GM19099 (cell line): ENCODE measurements around the gene MAEL.

Experiments used
- POLR2A ChIP-seq: IDR thresholded peaks from 3 replicates; pipeline ENCODE4 v1.6.1; 2011; ENCODE audit warnings: low read depth; ENCODE audit not compliant: insufficient read length; ENCODE audit errors: extremely low read depth

MAEL gene

DNA sequence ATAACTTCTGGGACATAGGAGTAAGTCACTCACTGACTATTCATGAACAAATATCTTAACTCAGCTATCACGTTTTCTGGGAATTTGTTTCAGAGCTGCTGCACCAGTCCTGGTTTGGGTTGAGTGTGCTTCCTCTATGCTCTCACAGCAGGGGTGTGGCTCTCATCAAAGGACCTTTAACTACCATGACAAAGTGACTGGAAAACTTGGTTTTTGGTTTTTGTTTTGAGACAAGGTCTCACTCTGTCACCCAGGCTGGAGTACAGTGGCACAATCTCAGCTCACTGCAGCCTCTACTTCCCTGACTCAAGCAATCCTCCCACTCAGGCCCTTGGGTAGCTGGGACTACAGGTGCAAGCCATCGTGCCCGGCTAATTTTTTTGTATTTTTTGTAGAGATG lies 17.8 kb upstream of the MAEL start:
- TF ChIP-seq POLR2A: no peak

DNA sequence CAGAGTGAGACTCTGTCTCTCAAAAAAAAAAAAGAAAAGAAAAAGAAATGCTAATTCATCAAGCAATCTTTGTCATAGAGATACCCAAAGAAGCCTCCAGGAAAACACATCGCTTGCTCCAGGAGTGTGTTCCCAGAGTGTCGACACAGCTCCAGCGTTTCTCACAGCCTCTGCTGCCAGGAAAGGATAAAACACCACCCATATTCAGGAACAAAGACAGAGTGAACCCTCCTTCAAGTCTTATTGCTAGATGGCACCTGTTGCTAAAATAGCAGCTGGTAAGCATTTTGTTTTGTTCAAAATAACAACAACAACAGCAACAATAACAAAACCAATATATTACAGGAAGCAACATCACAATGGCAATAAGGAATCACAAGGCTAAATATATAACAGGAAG lies 16.9 kb upstream of the MAEL start:
- TF ChIP-seq POLR2A: no peak

DNA sequence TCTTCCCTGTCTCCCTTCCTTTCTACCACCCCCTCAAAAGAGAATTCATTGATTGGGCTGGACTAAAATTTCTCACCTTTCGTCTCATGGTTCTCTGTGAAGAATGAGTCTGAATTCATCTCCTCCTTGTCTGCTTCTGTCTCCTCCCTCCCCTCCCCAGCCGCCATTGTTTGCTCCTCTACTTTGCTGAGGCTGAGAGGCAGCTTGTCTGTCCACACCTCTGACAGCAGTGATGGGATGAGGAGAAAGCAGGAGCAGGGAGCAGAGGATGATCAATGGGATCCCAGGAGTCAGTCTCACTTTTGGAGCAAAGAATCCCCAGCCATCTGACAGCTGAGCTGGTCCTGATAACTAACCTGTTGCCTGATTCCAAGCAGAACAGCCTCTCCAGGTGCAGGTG lies 16.3 kb upstream of the MAEL start:
- no peak for TF ChIP-seq POLR2A

DNA sequence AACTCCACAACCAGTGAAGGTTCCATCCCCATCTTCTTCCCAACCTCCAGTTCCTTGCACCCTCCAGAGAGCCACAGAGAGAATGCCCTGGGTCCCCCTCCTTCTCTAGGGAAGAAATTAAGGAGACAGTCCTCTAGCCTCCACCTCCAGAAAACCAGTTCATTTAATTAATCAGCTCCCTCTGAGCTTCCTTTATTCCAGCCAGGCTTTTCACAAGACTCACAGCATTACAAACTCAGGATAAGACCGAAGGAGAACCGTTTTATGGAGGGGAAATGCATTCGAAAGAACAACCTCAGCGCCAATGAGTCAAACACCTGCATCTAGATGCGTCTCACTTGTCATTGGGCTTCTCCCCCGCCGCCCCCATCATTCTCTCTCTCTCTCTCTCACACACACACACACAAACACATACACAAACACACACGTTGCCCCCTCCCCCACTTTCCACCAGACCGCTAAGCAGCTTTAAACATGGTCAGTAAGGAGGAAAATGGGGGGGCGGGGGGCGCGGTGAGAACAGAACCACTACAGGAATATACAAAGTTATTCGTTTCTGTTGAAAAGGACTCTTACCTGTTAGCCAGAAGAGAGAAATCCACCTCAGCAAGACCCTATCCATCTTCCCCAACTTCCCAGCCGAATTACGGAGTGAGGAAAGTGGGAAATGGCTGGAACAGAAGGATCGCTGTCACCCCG lies 14.3 kb upstream of the MAEL start:
- TF ChIP-seq POLR2A: no peak

DNA sequence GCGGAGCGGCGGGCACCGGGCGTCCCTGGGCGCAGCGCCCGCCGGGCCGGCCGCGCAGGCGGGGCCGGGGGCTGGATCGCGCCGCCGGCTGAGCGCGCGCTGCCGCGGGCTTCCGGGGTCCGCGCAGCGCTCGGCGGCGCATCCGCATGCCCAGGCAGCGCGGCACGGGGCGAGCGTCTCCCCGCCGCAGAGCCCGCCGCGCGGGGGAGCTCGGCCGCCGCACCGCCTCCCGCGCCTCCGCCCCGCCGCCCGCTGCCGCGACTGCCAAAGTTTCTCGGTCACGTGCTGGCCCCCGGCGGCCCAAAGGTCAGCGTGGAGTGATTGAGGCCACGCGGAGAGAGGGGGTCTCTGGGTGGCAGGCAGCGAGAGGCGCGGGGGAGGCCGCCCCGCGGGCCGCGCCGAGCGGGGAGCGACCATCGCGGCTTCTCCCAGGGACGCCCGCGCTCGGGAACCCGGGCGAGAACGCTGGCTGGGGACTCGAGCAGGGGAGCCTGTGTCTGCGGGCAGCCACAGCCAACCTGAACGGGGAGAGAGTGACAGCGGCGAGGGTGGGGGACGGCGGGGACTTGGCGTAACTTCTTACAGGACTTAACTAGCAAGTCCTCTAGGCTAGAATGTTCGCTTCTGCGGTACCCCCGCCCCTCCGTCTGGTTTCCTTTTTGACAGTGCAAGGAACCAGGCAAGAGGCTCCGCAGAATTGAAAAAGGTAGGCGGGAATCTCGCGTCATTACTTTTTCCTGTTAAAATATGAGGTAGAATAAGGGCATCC lies 13.5 kb upstream of the MAEL start, which contains the start of gene ILDR2:
ILDR2 (minus strand) TSS at position 180 of the 769 bp plus-strand sequence. CDS start 272 bp downstream, outside the sequence.
- no peak for TF ChIP-seq POLR2A

DNA sequence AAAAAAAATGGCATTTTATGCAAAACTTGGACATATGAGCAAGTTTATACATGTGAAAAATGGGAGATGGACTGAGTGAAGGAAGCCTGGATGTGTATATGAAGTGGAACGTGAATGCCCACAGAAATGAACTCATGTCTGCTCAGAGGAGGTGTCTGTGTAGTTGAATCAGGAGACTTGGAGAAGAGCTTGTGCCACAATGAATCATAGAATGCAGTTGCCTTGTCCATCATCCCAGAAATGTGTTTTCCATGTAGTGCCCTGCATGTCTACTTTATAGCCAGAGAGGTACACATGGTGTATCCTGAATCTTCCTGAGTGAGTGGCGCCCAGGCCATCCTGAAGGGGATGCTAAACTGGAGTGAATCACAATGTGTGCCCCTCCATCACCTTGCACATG lies 11.1 kb upstream of the MAEL start:
- no peak for TF ChIP-seq POLR2A

DNA sequence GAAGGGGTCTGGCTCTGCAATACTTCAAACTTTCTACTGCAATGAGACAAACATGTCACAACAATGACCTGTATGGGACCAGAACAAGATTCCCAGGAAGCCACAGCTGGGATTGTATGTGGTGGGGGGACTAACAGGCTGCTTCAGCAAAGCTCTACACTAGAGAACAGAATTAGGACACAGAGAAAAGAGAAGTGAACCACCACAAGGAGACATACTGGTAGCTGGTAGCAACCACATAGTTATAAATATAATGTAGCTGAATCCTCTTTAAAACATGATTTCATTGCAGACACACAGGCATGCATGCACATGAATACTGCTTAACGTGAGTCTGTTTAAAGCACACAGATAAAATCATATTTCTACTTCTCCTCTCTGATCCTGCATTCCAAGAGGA lies 10.3 kb upstream of the MAEL start:
- no peak for TF ChIP-seq POLR2A

DNA sequence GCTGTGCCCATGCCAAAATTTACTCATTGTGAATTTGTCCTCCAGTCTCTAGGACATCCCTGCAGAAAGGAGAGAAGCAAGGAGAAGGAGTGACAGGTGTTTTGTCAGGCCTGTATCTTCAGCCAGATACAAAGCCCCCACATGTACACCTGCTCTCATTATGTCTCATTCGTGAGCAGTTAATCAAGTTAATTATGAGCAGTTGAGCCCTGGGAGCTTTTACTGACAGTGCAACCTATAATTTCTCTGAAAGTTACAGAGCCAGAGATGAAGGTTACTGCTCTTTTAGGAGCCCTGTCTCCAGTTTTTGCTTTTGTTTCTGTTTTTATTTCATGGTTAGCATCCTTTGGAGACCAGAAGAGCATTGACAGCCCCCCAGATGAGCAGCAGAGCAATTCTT lies 8.7 kb upstream of the MAEL start:
- no peak for TF ChIP-seq POLR2A

DNA sequence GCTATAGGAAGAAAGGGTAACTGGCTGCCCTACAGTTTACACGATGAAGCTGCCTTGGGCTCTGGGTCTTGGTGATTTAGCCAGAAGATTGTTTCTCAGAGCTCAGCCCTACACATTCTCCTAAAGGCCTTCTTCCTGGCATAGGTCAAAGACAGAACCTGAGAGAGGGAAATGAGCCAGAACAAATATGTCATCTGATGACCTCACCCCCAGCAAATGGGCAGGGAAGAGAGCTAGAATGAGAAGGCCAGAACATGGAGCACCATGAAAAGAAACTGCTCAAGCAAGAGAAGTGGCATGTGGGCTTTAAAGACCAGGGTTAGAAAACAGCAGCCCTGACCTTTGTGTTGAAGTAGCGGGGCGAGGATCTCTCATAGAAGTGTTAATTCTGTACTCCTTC lies 8.3 kb upstream of the MAEL start:
- TF ChIP-seq POLR2A: no peak

DNA sequence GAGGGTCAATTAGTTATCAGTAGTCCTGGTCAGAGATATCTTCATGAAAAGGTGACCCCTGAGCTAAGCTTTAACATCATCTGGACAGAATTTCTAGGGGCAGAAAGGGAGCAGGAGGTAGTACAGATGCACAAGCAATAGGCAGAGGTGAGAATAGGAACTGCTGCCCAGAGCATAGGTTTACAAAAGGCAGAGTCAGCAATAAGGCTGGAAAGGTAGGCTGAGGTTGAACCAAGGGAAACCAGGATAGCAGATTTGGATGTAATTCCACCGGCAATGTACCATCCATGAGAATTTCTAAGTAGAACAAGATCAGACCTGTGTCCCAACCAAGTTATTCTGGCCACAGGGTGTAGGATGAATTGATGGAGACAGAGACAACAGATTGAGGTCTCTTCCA lies 7.5 kb upstream of the MAEL start:
- no peak for TF ChIP-seq POLR2A

DNA sequence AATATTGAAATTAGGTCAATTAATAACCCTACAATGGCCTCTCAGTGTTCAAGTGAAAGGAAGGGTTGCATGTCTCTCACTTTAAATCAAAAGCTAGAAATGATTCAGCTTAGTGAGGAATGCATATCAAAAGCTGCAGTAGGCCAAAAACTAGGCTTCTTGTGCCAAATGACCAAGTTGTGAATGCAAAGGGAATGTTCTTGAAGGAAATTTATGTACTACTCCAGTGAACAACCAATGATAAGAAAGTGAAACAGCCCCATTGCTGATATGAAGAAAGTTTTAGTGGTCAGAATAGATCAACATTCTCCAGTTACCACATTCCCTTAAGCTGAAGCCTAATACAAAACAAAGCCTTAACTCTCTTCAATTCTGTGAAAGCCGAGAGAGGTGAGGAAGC lies 10.0 kb downstream of the MAEL start:
- no peak for TF ChIP-seq POLR2A

DNA sequence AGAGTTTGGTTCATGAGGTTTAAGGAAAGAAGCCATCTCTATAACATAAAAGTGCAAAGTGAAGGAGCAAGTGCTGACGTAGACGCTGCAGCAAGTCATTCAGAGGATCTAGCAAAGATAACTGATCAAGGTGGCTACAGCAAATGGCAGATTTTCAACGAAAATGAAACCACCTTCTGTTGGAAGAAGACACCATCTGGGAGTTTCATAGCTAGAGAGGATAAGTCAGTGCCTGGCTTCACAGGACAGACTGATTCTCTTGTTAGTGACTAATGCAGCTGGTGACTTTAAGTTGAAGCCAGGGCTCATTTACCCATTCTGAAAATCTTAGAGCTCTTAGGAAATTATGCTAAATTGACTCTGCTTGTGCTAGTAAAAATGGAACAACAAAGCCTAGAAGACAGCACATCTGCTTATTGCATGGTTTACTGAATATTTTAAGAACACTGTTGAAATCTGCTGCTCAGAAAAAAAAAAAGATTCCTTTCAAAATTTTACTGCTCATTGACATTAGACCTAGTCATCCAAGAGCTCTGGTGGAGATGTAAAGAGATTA lies 10.5 kb downstream of the MAEL start:
- no peak for TF ChIP-seq POLR2A

DNA sequence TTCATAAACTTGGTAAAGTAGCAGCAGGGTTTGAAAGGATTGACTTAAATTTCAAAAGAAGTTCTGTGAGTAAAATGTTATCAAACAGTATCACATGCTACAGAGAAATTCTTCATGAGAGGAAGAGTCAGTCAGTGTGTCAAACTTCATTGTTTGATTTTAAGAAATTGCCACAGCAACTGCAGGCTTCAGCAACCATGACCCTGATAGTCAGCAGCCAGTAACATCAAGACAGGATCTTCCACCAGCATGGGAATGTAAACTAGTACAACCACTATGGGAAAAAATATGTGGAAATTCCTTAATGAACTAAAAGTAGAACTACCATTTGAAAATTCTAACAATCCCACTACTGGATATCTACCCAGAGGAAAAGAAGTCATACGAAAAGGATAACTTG lies 11.5 kb downstream of the MAEL start:
- TF ChIP-seq POLR2A: no peak

DNA sequence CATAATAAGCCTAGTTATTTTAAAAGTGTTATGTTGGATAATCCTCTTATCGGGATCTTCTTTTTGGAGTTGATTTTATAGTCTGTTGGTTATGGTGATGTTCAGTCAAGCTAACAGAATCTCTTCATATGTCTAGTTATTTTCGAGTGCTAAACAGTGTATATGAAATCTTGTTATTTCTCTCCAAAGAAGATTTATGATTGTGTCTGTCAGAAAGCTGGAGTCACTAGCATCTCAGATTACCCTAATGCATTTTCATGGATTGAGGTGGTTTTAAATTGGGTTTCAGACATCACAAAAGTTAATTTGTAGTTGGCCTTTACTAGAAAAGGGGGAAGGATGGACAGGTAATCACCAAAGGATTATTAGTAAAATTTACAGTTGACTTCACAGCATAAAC lies 13.3 kb downstream of the MAEL start:
- no peak for TF ChIP-seq POLR2A

DNA sequence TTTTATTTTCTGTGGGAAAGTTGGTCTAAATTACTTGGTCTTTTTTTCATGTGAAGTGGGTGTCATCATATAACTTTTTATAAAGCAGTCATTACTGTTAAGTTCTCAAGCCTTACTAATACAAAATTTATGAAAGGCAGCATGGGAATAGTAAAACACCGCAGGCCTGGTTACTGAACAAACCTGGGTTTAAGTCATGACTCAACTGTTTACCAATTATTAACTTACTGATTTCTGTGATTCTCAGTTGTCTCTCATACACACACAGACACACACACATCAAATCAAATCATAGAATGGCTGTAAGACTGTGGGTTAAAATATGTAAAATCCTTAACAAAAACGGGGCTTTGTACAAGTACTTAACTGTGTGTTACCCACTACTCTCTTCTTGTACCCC lies 14.6 kb downstream of the MAEL start:
- TF ChIP-seq POLR2A: no peak

DNA sequence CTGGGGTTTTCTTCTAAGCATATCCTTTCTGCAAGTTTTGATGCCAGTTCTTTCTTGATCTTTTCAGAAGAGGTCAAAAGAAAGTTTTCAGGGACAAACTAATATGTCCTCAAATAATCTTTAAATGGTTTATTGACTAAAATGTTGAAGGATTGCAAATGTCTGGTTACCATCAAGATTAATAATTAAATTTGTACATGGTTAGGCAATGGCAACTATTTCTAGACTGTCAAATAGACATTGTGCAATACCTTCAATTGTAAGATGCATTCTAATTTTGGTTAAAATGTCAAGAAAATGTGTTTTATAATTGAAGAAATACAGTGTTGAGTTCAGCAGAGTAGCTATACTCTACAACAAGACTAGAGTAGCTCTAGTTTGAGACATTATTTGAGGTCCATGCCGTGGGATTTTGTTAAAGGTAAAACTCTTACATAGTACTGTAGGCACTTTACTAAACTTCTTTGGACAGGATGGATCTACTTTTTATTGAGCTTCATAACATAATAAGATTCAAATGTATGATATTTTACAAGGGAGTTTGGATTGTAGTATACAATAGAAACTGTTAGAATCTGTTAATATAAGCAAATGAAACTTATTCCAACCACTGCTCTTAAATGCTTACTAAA lies 22.6 kb downstream of the MAEL start:
- TF ChIP-seq POLR2A: no peak
